HG03108 (cell line): Measurements from ENCODE around the gene PHRF1.
A peak's percentile ranks its signal among the peaks of the same experiment; 100 is the strongest.
"Not testable (repeated sequence)": the region's sequence is repeated elsewhere in the genome, so short reads cannot be mapped to it uniquely, and the experiment has no call there.

Experiments
- ATAC-seq: cut with Tn5 transposase; IDR thresholded peaks from one replicate; pipeline ENCODE4 v1.9.1; 2021; ENCODE audit warnings: moderate library complexity; ENCODE audit not compliant: unreplicated experiment

The PHRF1 gene

GRCh38 chr11:571802-572185, 4.5 kb upstream of the PHRF1 start:
- ATAC-seq = no peak

GRCh38 chr11:573146-573759, 3.0 kb upstream of the PHRF1 start:
- ATAC-seq = no peak

- ATAC-seq = not testable (repeated sequence)
Observed at GRCh38 chr11:574031-574570, 2.2 kb upstream of the PHRF1 start.

- no peak for ATAC-seq
Observed at GRCh38 chr11:574632-575312, 1.5 kb upstream of the PHRF1 start.

- peak; percentile 40 for ATAC-seq
Observed at GRCh38 chr11:575313-575995, 816 bp upstream of the PHRF1 start.

- no peak for ATAC-seq
Observed at GRCh38 chr11:576811-577610, 741 bp downstream of the PHRF1 start.

GRCh38 chr11:577611-577894, 1.3 kb downstream of the PHRF1 start:
- no peak for ATAC-seq

- ATAC-seq = no peak
Observed at GRCh38 chr11:578276-579035, 2.2 kb downstream of the PHRF1 start.

- no peak for ATAC-seq
Observed at GRCh38 chr11:579830-580601, 3.7 kb downstream of the PHRF1 start.

- no peak for ATAC-seq
Observed at GRCh38 chr11:581342-581741, 5.1 kb downstream of the PHRF1 start.

- no peak for ATAC-seq
Observed at GRCh38 chr11:581752-582151, 5.5 kb downstream of the PHRF1 start.

- ATAC-seq = no peak
Observed at GRCh38 chr11:584287-584686, 8.0 kb downstream of the PHRF1 start.

GRCh38 chr11:586376-587316, 10.4 kb downstream of the PHRF1 start:
- ATAC-seq = no peak

GRCh38 chr11:587546-587945, 11.3 kb downstream of the PHRF1 start:
- ATAC-seq = no peak

- no peak for ATAC-seq
Observed at GRCh38 chr11:587978-588380, 11.7 kb downstream of the PHRF1 start.

- no peak for ATAC-seq
Observed at GRCh38 chr11:589798-590197, 13.5 kb downstream of the PHRF1 start.

- no peak for ATAC-seq
Observed at GRCh38 chr11:590997-591396, 14.7 kb downstream of the PHRF1 start.

- ATAC-seq = no peak
Observed at GRCh38 chr11:592501-592900, 16.2 kb downstream of the PHRF1 start.

- ATAC-seq = no peak
Observed at GRCh38 chr11:592918-593317, 16.6 kb downstream of the PHRF1 start.
